ENCODE data around the gene ERC2. TPM values are rescaled to one million over a fixed set of nuclear protein-coding genes. Genes with fewer than 3 reads are reported as not detected.

Gene ERC2
- total and polyA plus RNA-seq, 2 of the 13 experiments (the other 11 are each of a cell fraction or from before 2014, with no cell fraction given): 0.16 to 0.22 TPM

GRCh38 chr3:56494679-56495322 is 26.5 kb upstream of the ERC2 start (continued):
- TF ChIP-seq ZNF597 (CRISPR knock-in tag; IDR thresholded peaks at IDR 0.05): no peak
- TF ChIP-seq SUZ12 (IDR thresholded peaks at IDR 0.05; ENCODE audit: low read depth, low read length): no peak
- peak; percentile 64; the same call in 1 of the 2 replicates for TF ChIP-seq RERE (CRISPR knock-in tag; IDR thresholded peaks at IDR 0.05; ENCODE audit: low read depth)
- TF ChIP-seq GATA4 (IDR thresholded peaks at IDR 0.05; ENCODE audit: borderline replicate concordance, low read depth): no peak
- TF ChIP-seq ZNF282 (IDR thresholded peaks at IDR 0.05; ENCODE audit: partially characterized antibody): no peak
- no peak for TF ChIP-seq ELK4 (CRISPR knock-in tag; IDR thresholded peaks at IDR 0.05; ENCODE audit: borderline replicate concordance)
- TF ChIP-seq PHB2 (IDR thresholded peaks at IDR 0.05; ENCODE audit: partially characterized antibody): no peak
- 0 out of 2 replicates have a peak, but pooled peaks have one; percentile 47 for TF ChIP-seq ELF1 (CRISPR knock-in tag; IDR thresholded peaks at IDR 0.05)
- no peak for TF ChIP-seq HNRNPL (IDR thresholded peaks at IDR 0.05; ENCODE audit: low read depth, low read length)
- TF ChIP-seq ZNF784 (CRISPR knock-in tag; IDR thresholded peaks at IDR 0.05; ENCODE audit: borderline replicate concordance): no peak
- peak; percentile 75; the same call in 1 of the 2 replicates for TF ChIP-seq RARG (CRISPR knock-in tag; IDR thresholded peaks at IDR 0.05; ENCODE audit: low read depth)
- TF ChIP-seq CHCHD3 (CRISPR knock-in tag; IDR thresholded peaks at IDR 0.05): no peak
- TF ChIP-seq HBP1 (CRISPR knock-in tag; IDR thresholded peaks at IDR 0.05; ENCODE audit: low read depth): peak; percentile 98
- TF ChIP-seq ATM (IDR thresholded peaks at IDR 0.05; ENCODE audit: borderline replicate concordance): no peak
- no peak for TF ChIP-seq GMEB1 (CRISPR knock-in tag; IDR thresholded peaks at IDR 0.05; ENCODE audit: borderline replicate concordance)
- TF ChIP-seq ZC3H4 (CRISPR knock-in tag; IDR thresholded peaks at IDR 0.05; ENCODE audit: borderline replicate concordance): no peak; the same call in 1 of the 2 replicates
- 0 out of 2 replicates have a peak, but pooled peaks have one; percentile 18 for TF ChIP-seq POGZ (CRISPR knock-in tag; IDR thresholded peaks at IDR 0.05)
- no peak for TF ChIP-seq U2AF1 (optimal IDR thresholded peaks at IDR 0.05; ENCODE audit: low read depth, low read length)
